ENCODE measurements around the gene KNCN. TPM values are rescaled to one million over a fixed set of nuclear protein-coding genes. Genes with fewer than 3 reads are reported as not detected.

KNCN gene
- total RNA-seq, 4 donors from 2014 or later, result not detected

GRCh38 chr1:46530311-46530710, 21.1 kb downstream of the KNCN start:
- Histone ChIP-seq H3K9me3 (no peaks in the 10 kb centered on the region), H3K27me3 (peaks cover 0 to 45% (median 0%) of the 10 kb centered on the region in 4 donors), H3K4me3 (no peak overlapping the region), H3K4me1 (peaks cover 7 to 20% (median 14%) of the 10 kb centered on the region in 4 donors), H3K27ac (replicated peaks in 1 of 4) (no peak overlapping the region), H3K36me3 (no peaks in the 10 kb centered on the region)
- WGBS, result 29% methylated on average over 1 of the region's 3 CpGs
- no peak for TF ChIP-seq EP300 (IDR thresholded peaks at IDR 0.05)
- no peak for TF ChIP-seq POLR2A (IDR thresholded peaks at IDR 0.05; ENCODE audit: low read depth)
- no peak for TF ChIP-seq POLR2AphosphoS5 (IDR thresholded peaks at IDR 0.05)
- TF ChIP-seq CTCF (IDR thresholded peaks at IDR 0.05), result no peak
- intact Hi-C loops (cut with DNase I), result no loop called here
- DNase-seq (ENCODE audit: extremely low spot score), result no peak

- H3K36me3 ChIP-seq, result no peaks in the 10 kb centered on the region
Measured at GRCh38 chr1:46529031-46529630, 22.3 kb downstream of the KNCN start.

GRCh38 chr1:46528297-46528955, 23.0 kb downstream of the KNCN start:
- TF ChIP-seq CTCF (IDR thresholded peaks at IDR 0.05) (peak in 1 of 3 experiments; percentile 1), EP300 (IDR thresholded peaks at IDR 0.05) (no peak)
- H3K4me1 ChIP-seq, result peaks cover 5 to 15% (median 9%) of the 10 kb centered on the region in 4 donors
- intact Hi-C loops (cut with DNase I), result loop anchor here (1.0 to 2.0 kb wide), 2 partner anchors 52 to 81 kb away; no protein-coding TSS in a partner anchor
- no peaks in the 10 kb centered on the region for H3K9me3 ChIP-seq
- no peaks in the 10 kb centered on the region for H3K36me3 ChIP-seq
- WGBS, result 42% methylated on average over 9 of the region's 11 CpGs
- no peak overlapping the region for H3K27ac ChIP-seq (replicated peaks in 1 of 4)
- no peak overlapping the region for H3K4me3 ChIP-seq
- DNase-seq (ENCODE audit: extremely low spot score), result no peak
- H3K27me3 ChIP-seq, result peaks cover 0 to 50% (median 0%) of the 10 kb centered on the region in 4 donors

More at GRCh38 chr1:46529031-46529630, 22.3 kb downstream of the KNCN start:
- Histone ChIP-seq H3K4me1 (peaks cover 7 to 20% (median 14%) of the 10 kb centered on the region in 4 donors), H3K4me3 (no peak overlapping the region), H3K27ac (replicated peaks in 1 of 4) (no peak overlapping the region), H3K27me3 (peaks cover 0 to 50% (median 0%) of the 10 kb centered on the region in 4 donors), H3K9me3 (no peaks in the 10 kb centered on the region)
- intact Hi-C loops (cut with DNase I), result loop anchor here (2.0 kb wide), 1 partner anchor 52 kb away; no protein-coding TSS in a partner anchor
- TF ChIP-seq EP300 (IDR thresholded peaks at IDR 0.05) (no peak), POLR2A (IDR thresholded peaks at IDR 0.05; ENCODE audit: low read depth) (no peak), POLR2AphosphoS5 (IDR thresholded peaks at IDR 0.05) (no peak), CTCF (IDR thresholded peaks at IDR 0.05) (no peak)
- DNase-seq (ENCODE audit: extremely low spot score), result no peak
- 67% methylated on average over 4 of the region's 4 CpGs for WGBS

GRCh38 chr1:46527474-46528296, 23.8 kb downstream of the KNCN start:
- H3K4me1 ChIP-seq, result peaks cover 3 to 14% (median 5%) of the 10 kb centered on the region in 4 donors
- no peaks in the 10 kb centered on the region for H3K36me3 ChIP-seq
- no peak overlapping the region for H3K27ac ChIP-seq (replicated peaks in 1 of 4)
- no peaks in the 10 kb centered on the region for H3K9me3 ChIP-seq
- DNase-seq (ENCODE audit: extremely low spot score), result peak; percentile 95
- H3K27me3 ChIP-seq, result peaks cover 0 to 50% (median 0%) of the 10 kb centered on the region in 4 donors
- TF ChIP-seq POLR2A (IDR thresholded peaks at IDR 0.05; ENCODE audit: low read depth) (no peak), EP300 (IDR thresholded peaks at IDR 0.05) (no peak), POLR2AphosphoS5 (IDR thresholded peaks at IDR 0.05) (peak in 1 of 2 donors; percentile 23), CTCF (IDR thresholded peaks at IDR 0.05) (peak; percentile 90 to 95 (median 94))
- 88% methylated on average over 1 of the region's 3 CpGs for WGBS
- H3K4me3 ChIP-seq, result no peak overlapping the region
- intact Hi-C loops (cut with DNase I), result loop anchor here (1.0 to 2.0 kb wide), 2 partner anchors 51 to 80 kb away; no protein-coding TSS in a partner anchor
